Gastroesophageal sphincter (tissue), 4 donors: ENCODE data around the gene NCKIPSD. TPM values are rescaled to one million over a fixed set of nuclear protein-coding genes. Genes with fewer than 3 reads are reported as not detected.
A peak's percentile ranks its signal among the peaks of the same experiment; 100 is the strongest.
"Not testable (repeated sequence)": the region's sequence is repeated elsewhere in the genome, so short reads cannot be mapped to it uniquely, and the experiment has no call there.

ENCODE experiments used
- ATAC-seq: fragments of 150-250 bp; one replicate; pipeline ENCODE4 v1.9.1; 2016; ENCODE audit warnings: mild to moderate bottlenecking, moderate library complexity
- H3K27ac ChIP-seq, 4 donors: fragments of 200-600 bp; sonication (generic) in 3 of 4; 1 replicate in 3 of 4; 2 replicates in 1 of 4; pipeline ENCODE4 v1.5.1; 2016 to 2019
- H3K27me3 ChIP-seq: fragments of 200-600 bp; sonication (generic); one replicate; pipeline ENCODE4 v1.5.1; 2019
- H3K36me3 ChIP-seq, 2 donors: fragments of 200-600 bp; sonication (generic); one replicate each; pipeline ENCODE4 v1.5.1; 2019; ENCODE audit warnings: control low read depth in 1 of 2
- H3K4me1 ChIP-seq, 3 donors: fragments of 200-600 bp; sonication (generic); 1 replicate in 2 of 3; 2 replicates in 1 of 3; pipeline ENCODE4 v1.5.1; 2016 to 2019; ENCODE audit warnings: control low read depth in 2 of 3
- H3K4me3 ChIP-seq, 2 donors: fragments of 200-600 bp; sonication (generic); one replicate each; pipeline ENCODE4 v1.5.1; 2019; ENCODE audit warnings: mild to moderate bottlenecking in 1 of 2, moderate library complexity in 1 of 2
- H3K9me3 ChIP-seq, 3 donors: fragments of 200-600 bp; sonication (generic); one replicate each; pipeline ENCODE4 v1.5.1; 2017 to 2019; ENCODE audit warnings: control low read depth in 2 of 3
- CTCF ChIP-seq, 4 experiments: fragments of 200-600 bp in 2 of 4; fragments of 450-650 bp in 2 of 4; sonication (generic) in 1 of 4; IDR thresholded peaks; one replicate each; pipeline ENCODE4 v1.5.1; 2017 to 2019; ENCODE audit warnings: antibody characterized with exemption in 4 of 4, mild to moderate bottlenecking in 2 of 4, moderate library complexity in 2 of 4
- EP300 ChIP-seq: sonication (generic); formaldehyde crosslinking; IDR thresholded peaks from one replicate; pipeline ENCODE4 v1.6.1; 2017; ENCODE audit warnings: antibody characterized with exemption, mild to moderate bottlenecking
- POLR2A ChIP-seq, 2 donors: fragments of 450-650 bp; IDR thresholded peaks; one replicate each; pipeline ENCODE4 v1.6.1; 2017; ENCODE audit warnings: antibody characterized with exemption in 2 of 2, mild to moderate bottlenecking in 2 of 2, moderate library complexity in 1 of 2
- POLR2AphosphoS5 ChIP-seq: sonication (generic); formaldehyde crosslinking; IDR thresholded peaks from one replicate; pipeline ENCODE4 v1.6.1; 2017; ENCODE audit warnings: antibody characterized with exemption
- WGBS, 2 donors: methylation state at CpG; one replicate each; pipeline ENCODE4 v1.1.5; 2018; ENCODE audit warnings: low coverage in 1 of 2; 5-methylcytosine and 5-hydroxymethylcytosine counted together
- total RNA-seq, 4 donors: library from RNA; depleted of rRNA; stranded (reverse); fragments of >200 nt; gene quantifications; one replicate each; pipeline ENCODE4 v1.1.0, GENCODE V29; 2016

Gene NCKIPSD
- 10 to 100 TPM; 19.0 to 32.5 (median 21.1) TPM for total RNA-seq

- Histone ChIP-seq H3K4me3 (peak within 1 kb of the TSS; percentile 78 to 91), H3K27ac (peak within 1 kb of the TSS; percentile 24 to 92 (median 87)), H3K4me1 (peaks cover 0 to 53% (median 22%) of the 10 kb centered on the region in 3 donors), H3K27me3 (no peaks in the 10 kb centered on the region), H3K9me3 (no peaks in the 10 kb centered on the region), H3K36me3 (peaks cover 0 to 57% of the 10 kb centered on the region in 2 donors)
- WGBS, 2 donors, result 0 to 4% methylated on average over 1 to 5 of the region's 97 CpGs
- peak in 3 of 4 experiments; percentile 82 to 90 (median 84) for TF ChIP-seq CTCF (IDR thresholded peaks at IDR 0.05)
- TF ChIP-seq EP300, result no peak
- peak; percentile 81 to 94 for TF ChIP-seq POLR2A (IDR thresholded peaks at IDR 0.05)
- TF ChIP-seq POLR2AphosphoS5, result peak; percentile 71
- peak; percentile 94 for ATAC-seq
Observed at GRCh38 chr3:48685603-48686511, at the start of gene NCKIPSD. NCKIPSD (minus strand) TSS chr3:48685915; CDS start chr3:48685807, 108 bp downstream.

GRCh38 chr3:48735075-48735767 lies 49.5 kb upstream of the NCKIPSD start:
- H3K4me3 ChIP-seq, H3K9me3 ChIP-seq, H3K27me3 ChIP-seq, H3K36me3 ChIP-seq, ATAC-seq, H3K27ac ChIP-seq: not testable (repeated sequence)
- peaks cover 0 to 47% (median 21%) of the 10 kb centered on the region in 3 donors for H3K4me1 ChIP-seq
- 28 to 40% methylated on average over 2 to 6 of the region's 8 CpGs for whole genome bisulfite sequencing, 2 donors

- H3K27ac ChIP-seq, ATAC-seq, H3K9me3 ChIP-seq, H3K4me3 ChIP-seq, H3K27me3 ChIP-seq, H3K36me3 ChIP-seq: not testable (repeated sequence)
- no CpG with 5 or more reads among the region's 25 CpGs for WGBS, 2 donors
- peaks cover 0 to 40% (median 16%) of the 10 kb centered on the region in 3 donors for H3K4me1 ChIP-seq
Observed at GRCh38 chr3:48734541-48734940, 48.8 kb upstream of the NCKIPSD start.

- H3K9me3 ChIP-seq, H3K27ac ChIP-seq, H3K27me3 ChIP-seq, ATAC-seq, H3K36me3 ChIP-seq, H3K4me3 ChIP-seq: not testable (repeated sequence)
- no CpG with 5 or more reads among the region's 53 CpGs for WGBS, 2 donors
- peaks cover 0 to 34% (median 10%) of the 10 kb centered on the region in 3 donors for H3K4me1 ChIP-seq
Observed at GRCh38 chr3:48733752-48734518, 48.2 kb upstream of the NCKIPSD start.

GRCh38 chr3:48727511-48727910 lies 41.8 kb upstream of the NCKIPSD start:
- Histone ChIP-seq H3K36me3 (no peaks in the 10 kb centered on the region), H3K4me1 (no peaks in the 10 kb centered on the region), H3K27ac (no peak overlapping the region), H3K27me3 (no peaks in the 10 kb centered on the region), H3K4me3 (no peak overlapping the region), H3K9me3 (no peaks in the 10 kb centered on the region)
- 90 to 93% methylated on average over 2 to 6 of the region's 8 CpGs for WGBS, 2 donors
- ATAC-seq, result no peak
- TF ChIP-seq POLR2A (IDR thresholded peaks at IDR 0.05) (no peak), CTCF (IDR thresholded peaks at IDR 0.05) (no peak), POLR2AphosphoS5 (no peak), EP300 (no peak)

- not testable (repeated sequence) for H3K36me3 ChIP-seq, H3K9me3 ChIP-seq, H3K4me3 ChIP-seq, ATAC-seq, H3K27me3 ChIP-seq, H3K27ac ChIP-seq, H3K4me1 ChIP-seq
- 86 to 88% methylated on average over 7 of the region's 8 CpGs for WGBS, 2 donors
Observed at GRCh38 chr3:48725185-48725855, 39.6 kb upstream of the NCKIPSD start.
